GM12892 (cell line): ENCODE data around the gene FYB2.

ENCODE experiments used
- POLR2A ChIP-seq: IDR thresholded peaks from 2 replicates; pipeline ENCODE4 v1.6.1; 2011; ENCODE audit warnings: low read depth, low read length, control low read depth
- POLR2AphosphoS5 ChIP-seq: IDR thresholded peaks from 2 replicates; pipeline ENCODE4 v1.6.1; 2011; ENCODE audit warnings: low read depth, low read length, control low read depth
- TAF1 ChIP-seq: IDR thresholded peaks from 2 replicates; pipeline ENCODE4 v1.6.1; 2011; ENCODE audit warnings: low read depth, mild to moderate bottlenecking, control low read depth, low read length, borderline replicate concordance

GRCh38 chr1:56821462-56821797, 2.2 kb upstream of the FYB2 start:
- TF ChIP-seq POLR2A = no peak
- TF ChIP-seq TAF1 = no peak
- TF ChIP-seq POLR2AphosphoS5 = no peak
